GM19035 (cell line): ENCODE data around the gene UEVLD.

Source experiments
- ATAC-seq: cut with Tn5 transposase; IDR thresholded peaks from one replicate; pipeline ENCODE4 v1.9.1; 2021; ENCODE audit not compliant: unreplicated experiment

Gene UEVLD

GRCh38 chr11:18502352-18502751, 86.2 kb downstream of the UEVLD start:
- ATAC-seq, result no peak

GRCh38 chr11:18501629-18502028, 86.9 kb downstream of the UEVLD start:
- ATAC-seq, result no peak

- no peak for ATAC-seq
Observed at GRCh38 chr11:18498039-18498438, 90.5 kb downstream of the UEVLD start.

- ATAC-seq, result no peak
Observed at GRCh38 chr11:18495703-18496102, 92.8 kb downstream of the UEVLD start.

- ATAC-seq, result no peak
Observed at GRCh38 chr11:18495271-18495670, 93.3 kb downstream of the UEVLD start.

- no peak for ATAC-seq
Observed at GRCh38 chr11:18493310-18493709, 95.2 kb downstream of the UEVLD start.

- ATAC-seq, result no peak
Observed at GRCh38 chr11:18492888-18493287, 95.6 kb downstream of the UEVLD start.

- ATAC-seq, result no peak
Observed at GRCh38 chr11:18491924-18492323, 96.6 kb downstream of the UEVLD start.

- ATAC-seq, result no peak
Observed at GRCh38 chr11:18490736-18491485, 97.6 kb downstream of the UEVLD start.

GRCh38 chr11:18490319-18490718, 98.2 kb downstream of the UEVLD start:
- no peak for ATAC-seq

GRCh38 chr11:18485913-18486528, 102.5 kb downstream of the UEVLD start:
- ATAC-seq, result peak; percentile 53
